Adrenal gland (tissue), 5 donors: Measurements from ENCODE around the gene CRYGN.

Source experiments
- POLR2A ChIP-seq, 2 donors: fragments of 450-650 bp; IDR thresholded peaks; one replicate each; pipeline ENCODE4 v1.6.1; 2017; ENCODE audit warnings: antibody characterized with exemption in 2 of 2, mild to moderate bottlenecking in 2 of 2, moderate library complexity in 1 of 2
- TF ChIP-seq, protein P1 (sequence below), 6 experiments: fragments of 450-650 bp in 4 of 6; fragments of 200-600 bp in 2 of 6; sonication (generic) in 1 of 6; IDR thresholded peaks; 1 replicate in 5 of 6; 2 replicates in 1 of 6; pipeline versions ENCODE4 v1.5.1 to v1.8.0; 2016 to 2021; ENCODE audit warnings: antibody characterized with exemption in 6 of 6, mild to moderate bottlenecking in 2 of 6, moderate library complexity in 1 of 6
- donor health status: DM: no; HTN: no; CAD: no.

DNA sequence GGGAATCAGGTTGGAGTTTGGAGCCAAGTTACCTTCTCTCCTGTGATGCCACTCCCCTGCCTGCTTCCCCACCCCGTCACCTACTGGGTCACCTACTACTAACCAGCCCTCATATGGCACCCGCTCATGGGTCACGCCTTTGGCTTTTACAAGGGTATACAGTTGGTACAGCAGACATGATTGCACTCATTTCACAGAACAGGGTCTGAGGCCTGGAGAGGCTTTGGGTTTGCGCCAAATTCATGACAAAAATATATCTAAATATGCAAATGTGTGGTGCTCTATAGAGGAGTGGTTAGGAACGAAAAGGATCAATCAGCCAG is 10.7 kb downstream of the CRYGN start:
- TF ChIP-seq, protein P1, sequence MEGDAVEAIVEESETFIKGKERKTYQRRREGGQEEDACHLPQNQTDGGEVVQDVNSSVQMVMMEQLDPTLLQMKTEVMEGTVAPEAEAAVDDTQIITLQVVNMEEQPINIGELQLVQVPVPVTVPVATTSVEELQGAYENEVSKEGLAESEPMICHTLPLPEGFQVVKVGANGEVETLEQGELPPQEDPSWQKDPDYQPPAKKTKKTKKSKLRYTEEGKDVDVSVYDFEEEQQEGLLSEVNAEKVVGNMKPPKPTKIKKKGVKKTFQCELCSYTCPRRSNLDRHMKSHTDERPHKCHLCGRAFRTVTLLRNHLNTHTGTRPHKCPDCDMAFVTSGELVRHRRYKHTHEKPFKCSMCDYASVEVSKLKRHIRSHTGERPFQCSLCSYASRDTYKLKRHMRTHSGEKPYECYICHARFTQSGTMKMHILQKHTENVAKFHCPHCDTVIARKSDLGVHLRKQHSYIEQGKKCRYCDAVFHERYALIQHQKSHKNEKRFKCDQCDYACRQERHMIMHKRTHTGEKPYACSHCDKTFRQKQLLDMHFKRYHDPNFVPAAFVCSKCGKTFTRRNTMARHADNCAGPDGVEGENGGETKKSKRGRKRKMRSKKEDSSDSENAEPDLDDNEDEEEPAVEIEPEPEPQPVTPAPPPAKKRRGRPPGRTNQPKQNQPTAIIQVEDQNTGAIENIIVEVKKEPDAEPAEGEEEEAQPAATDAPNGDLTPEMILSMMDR (IDR thresholded peaks at IDR 0.05), result no peak
- TF ChIP-seq POLR2A (IDR thresholded peaks at IDR 0.05), result no peak
